ENCODE data around the gene CSMD2.
A peak's percentile ranks its signal among the peaks of the same experiment; 100 is the strongest.
"Not testable (repeated sequence)": the region's sequence is repeated elsewhere in the genome, so short reads cannot be mapped to it uniquely, and the experiment has no call there.

Gene CSMD2

GRCh38 chr1:34113362-34113761 is 51.7 kb downstream of the CSMD2 start:
- peak; percentile 80 for DNase-seq (ENCODE audit: low read depth, low spot score)

GRCh38 chr1:34108711-34109110 is 56.3 kb downstream of the CSMD2 start:
- no peak for DNase-seq (ENCODE audit: low read depth, low spot score)

- peak; percentile 10 for DNase-seq (ENCODE audit: low read depth, low spot score)
Observed at GRCh38 chr1:34108269-34108668, 56.8 kb downstream of the CSMD2 start.

- DNase-seq (ENCODE audit: low read depth, low spot score) = no peak
Observed at GRCh38 chr1:34101151-34101550, 63.9 kb downstream of the CSMD2 start.

GRCh38 chr1:34100332-34100731 is 64.7 kb downstream of the CSMD2 start:
- no peak for DNase-seq (ENCODE audit: low read depth, low spot score)

GRCh38 chr1:34092399-34092798 is 72.6 kb downstream of the CSMD2 start:
- peak; percentile 22 for DNase-seq (ENCODE audit: low read depth, low spot score)

GRCh38 chr1:34089731-34090130 is 75.3 kb downstream of the CSMD2 start:
- no peak for DNase-seq (ENCODE audit: low read depth, low spot score)

GRCh38 chr1:34087986-34088385 is 77.0 kb downstream of the CSMD2 start:
- peak; percentile 67 for DNase-seq (ENCODE audit: low read depth, low spot score)

GRCh38 chr1:34086561-34086960 is 78.5 kb downstream of the CSMD2 start:
- no peak for DNase-seq (ENCODE audit: low read depth, low spot score)

GRCh38 chr1:34083974-34084373 is 81.1 kb downstream of the CSMD2 start:
- DNase-seq (ENCODE audit: low read depth, low spot score) = no peak

GRCh38 chr1:34082085-34082670 is 82.9 kb downstream of the CSMD2 start:
- DNase-seq (ENCODE audit: low read depth, low spot score) = not testable (repeated sequence)

GRCh38 chr1:34078383-34078782 is 86.6 kb downstream of the CSMD2 start:
- DNase-seq (ENCODE audit: low read depth, low spot score) = no peak

GRCh38 chr1:34075576-34075975 is 89.5 kb downstream of the CSMD2 start:
- no peak for DNase-seq (ENCODE audit: low read depth, low spot score)

GRCh38 chr1:34073028-34073695 is 91.9 kb downstream of the CSMD2 start:
- no peak for DNase-seq (ENCODE audit: low read depth, low spot score)

GRCh38 chr1:34070201-34070836 is 94.7 kb downstream of the CSMD2 start:
- peak; percentile 84 for DNase-seq (ENCODE audit: low read depth, low spot score)

GRCh38 chr1:34066981-34067603 is 97.9 kb downstream of the CSMD2 start:
- no peak for DNase-seq (ENCODE audit: low read depth, low spot score)

GRCh38 chr1:34066166-34066565 is 98.9 kb downstream of the CSMD2 start:
- DNase-seq (ENCODE audit: low read depth, low spot score) = no peak

GRCh38 chr1:34065498-34065897 is 99.5 kb downstream of the CSMD2 start:
- DNase-seq (ENCODE audit: low read depth, low spot score) = no peak

GRCh38 chr1:34060901-34061415 is 104.1 kb downstream of the CSMD2 start:
- no peak for DNase-seq (ENCODE audit: low read depth, low spot score)

GRCh38 chr1:34060187-34060730 is 104.8 kb downstream of the CSMD2 start:
- DNase-seq (ENCODE audit: low read depth, low spot score) = peak; percentile 19

GRCh38 chr1:34057347-34058130 is 107.5 kb downstream of the CSMD2 start:
- DNase-seq (ENCODE audit: low read depth, low spot score) = peak; percentile 36

All from ELF-1 (cell line).